GM06990 (cell line): ENCODE results near the gene XCL2.

Experiments used
- DNase-seq: peaks from one replicate; pipeline ENCODE4 v3.0.0-alpha.2; 2011; ENCODE audit not compliant: insufficient read length; ENCODE audit errors: extremely low read depth
- H3K27me3 ChIP-seq: replicated peaks from 2 replicates; pipeline ENCODE4 v1.6.0; 2011; ENCODE audit warnings: low read length; ENCODE audit not compliant: control insufficient read depth, insufficient read depth
- H3K36me3 ChIP-seq: 2 replicates; pipeline ENCODE4 v1.5.1; 2011; ENCODE audit warnings: low read length; ENCODE audit not compliant: control insufficient read depth, insufficient read depth
- H3K4me3 ChIP-seq: replicated peaks from 2 replicates; pipeline ENCODE4 v1.5.1; 2011; ENCODE audit warnings: low read depth, mild to moderate bottlenecking, control low read depth, low read length
- CTCF ChIP-seq: IDR thresholded peaks from 2 replicates; pipeline ENCODE4 v1.5.1; 2011; ENCODE audit warnings: low read length, control low read depth, mild to moderate bottlenecking, inconsistent platforms; ENCODE audit not compliant: insufficient read depth, poor library complexity, severe bottlenecking

The XCL2 gene

GRCh38 chr1:168535536-168535935 lies 8.3 kb downstream of the XCL2 start:
- H3K27me3 ChIP-seq, result no peaks in the 10 kb centered on the region
- no peaks in the 10 kb centered on the region for H3K36me3 ChIP-seq
- DNase-seq, result no peak
- no peak overlapping the region for H3K4me3 ChIP-seq
- TF ChIP-seq CTCF, result no peak

DNA sequence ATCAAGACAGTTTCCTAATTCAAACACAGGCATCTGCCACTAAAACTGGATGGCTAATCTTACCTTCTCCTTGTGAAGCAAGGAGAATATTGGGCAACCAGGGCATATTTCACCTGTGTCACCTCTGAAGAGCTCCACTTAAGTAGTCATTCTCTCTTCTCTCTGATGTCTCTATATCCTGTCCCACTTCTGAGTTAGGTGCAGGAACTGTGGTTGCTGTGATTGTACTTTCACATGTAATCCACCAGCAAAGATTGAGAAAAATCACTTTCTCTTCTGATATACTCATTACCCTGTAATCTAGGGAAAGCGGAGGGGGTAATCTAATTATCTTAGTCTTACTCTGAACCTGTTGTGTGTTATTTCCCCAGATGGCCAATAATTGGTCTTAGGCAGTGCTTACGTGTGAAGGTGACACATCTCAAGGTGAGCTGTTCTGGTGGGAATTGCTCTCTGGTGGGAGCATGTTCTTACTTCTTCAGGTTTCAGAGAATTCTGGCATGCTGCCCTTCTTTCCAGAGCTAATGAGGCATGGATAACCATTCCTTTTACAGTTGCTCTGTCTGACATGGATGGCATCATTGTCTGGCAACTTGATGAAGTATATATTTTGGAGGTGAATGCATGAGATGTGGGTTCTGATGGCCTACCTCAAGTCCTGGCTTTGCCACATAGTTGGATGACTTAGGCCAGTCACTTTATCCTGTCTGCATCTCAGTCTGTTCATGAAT lies 12.0 kb downstream of the XCL2 start:
- Histone ChIP-seq H3K36me3 (no peaks in the 10 kb centered on the region), H3K27me3 (no peaks in the 10 kb centered on the region), H3K4me3 (no peak overlapping the region)
- TF ChIP-seq CTCF, result no peak
- no peak for DNase-seq

DNA sequence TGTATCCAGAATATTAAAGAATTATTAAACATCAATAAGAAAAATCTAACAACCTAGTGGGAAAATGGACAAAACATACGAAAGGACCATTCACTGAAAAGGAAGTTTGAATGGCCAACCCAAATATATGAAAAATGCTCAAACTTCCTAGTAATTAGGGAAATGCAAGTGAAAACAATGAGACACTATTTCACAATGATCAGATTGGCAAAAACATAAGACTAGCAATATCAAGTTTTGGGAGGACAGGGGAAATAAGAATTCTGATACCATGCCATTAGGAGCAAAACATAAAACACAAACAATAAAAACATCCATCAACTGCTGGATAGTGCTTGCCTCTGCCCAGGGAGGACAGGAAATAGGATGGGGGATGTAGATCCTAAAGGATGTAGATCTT lies 14.3 kb downstream of the XCL2 start:
- Histone ChIP-seq H3K27me3 (no peaks in the 10 kb centered on the region), H3K36me3 (no peaks in the 10 kb centered on the region), H3K4me3 (no peak overlapping the region)
- TF ChIP-seq CTCF, result no peak
- no peak for DNase-seq

GRCh38 chr1:168521401-168522000 lies 22.3 kb downstream of the XCL2 start:
- no peak for DNase-seq
- Histone ChIP-seq H3K4me3 (no peak overlapping the region), H3K27me3 (no peaks in the 10 kb centered on the region), H3K36me3 (no peaks in the 10 kb centered on the region)
- TF ChIP-seq CTCF, result no peak

GRCh38 chr1:168520832-168521231 lies 23.0 kb downstream of the XCL2 start:
- TF ChIP-seq CTCF, result no peak
- H3K36me3 ChIP-seq, result no peaks in the 10 kb centered on the region
- no peaks in the 10 kb centered on the region for H3K27me3 ChIP-seq
- no peak overlapping the region for H3K4me3 ChIP-seq
- no peak for DNase-seq
